Measurements from ENCODE around the gene DGUOK.
A peak's percentile ranks its signal among the peaks of the same experiment; 100 is the strongest.

The DGUOK gene

DNA sequence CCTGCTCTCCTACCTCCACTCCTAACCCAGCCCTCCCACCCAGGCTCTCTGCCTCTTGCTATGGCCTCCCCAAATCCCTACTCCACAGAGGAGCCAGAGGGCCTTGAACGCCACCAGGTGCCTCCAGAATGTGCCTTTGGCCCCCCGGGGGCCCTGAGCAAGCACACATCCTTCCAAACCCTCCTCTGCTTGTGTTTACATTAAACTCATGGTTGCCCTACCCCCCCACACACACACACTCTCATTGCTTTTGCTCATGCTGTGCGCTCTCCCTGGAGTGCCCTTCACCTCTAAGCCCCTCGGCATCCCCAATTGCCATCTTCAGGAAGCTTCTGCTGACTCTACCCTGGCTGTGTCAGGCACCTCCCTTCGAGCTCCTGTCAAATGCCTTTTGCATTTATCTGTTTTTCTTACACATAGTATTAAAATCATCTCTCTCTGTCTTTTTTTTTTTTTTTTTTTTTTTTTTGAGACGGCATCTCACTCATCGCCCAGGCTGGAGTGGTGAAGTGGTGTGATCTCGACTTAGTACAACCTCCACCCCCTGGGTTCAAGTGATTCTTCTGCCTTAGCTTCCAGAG, 41.8 kb downstream of the DGUOK start:
- H3K4me3 ChIP-seq (ENCODE audit: low read depth, low read length), result no peak overlapping the region
- DNase-seq (ENCODE audit: low read depth), result no peak
- TF ChIP-seq, protein P1, sequence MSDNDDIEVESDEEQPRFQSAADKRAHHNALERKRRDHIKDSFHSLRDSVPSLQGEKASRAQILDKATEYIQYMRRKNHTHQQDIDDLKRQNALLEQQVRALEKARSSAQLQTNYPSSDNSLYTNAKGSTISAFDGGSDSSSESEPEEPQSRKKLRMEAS (IDR thresholded peaks at IDR 0.05; ENCODE audit: low read depth, low read length), result no peak
- TF ChIP-seq POLR2A (IDR thresholded peaks at IDR 0.05; ENCODE audit: extremely low read depth, insufficient read length) (no peak), MYC (IDR thresholded peaks at IDR 0.05; ENCODE audit: low read depth, low read length) (no peak)
- TF ChIP-seq, protein P2, sequence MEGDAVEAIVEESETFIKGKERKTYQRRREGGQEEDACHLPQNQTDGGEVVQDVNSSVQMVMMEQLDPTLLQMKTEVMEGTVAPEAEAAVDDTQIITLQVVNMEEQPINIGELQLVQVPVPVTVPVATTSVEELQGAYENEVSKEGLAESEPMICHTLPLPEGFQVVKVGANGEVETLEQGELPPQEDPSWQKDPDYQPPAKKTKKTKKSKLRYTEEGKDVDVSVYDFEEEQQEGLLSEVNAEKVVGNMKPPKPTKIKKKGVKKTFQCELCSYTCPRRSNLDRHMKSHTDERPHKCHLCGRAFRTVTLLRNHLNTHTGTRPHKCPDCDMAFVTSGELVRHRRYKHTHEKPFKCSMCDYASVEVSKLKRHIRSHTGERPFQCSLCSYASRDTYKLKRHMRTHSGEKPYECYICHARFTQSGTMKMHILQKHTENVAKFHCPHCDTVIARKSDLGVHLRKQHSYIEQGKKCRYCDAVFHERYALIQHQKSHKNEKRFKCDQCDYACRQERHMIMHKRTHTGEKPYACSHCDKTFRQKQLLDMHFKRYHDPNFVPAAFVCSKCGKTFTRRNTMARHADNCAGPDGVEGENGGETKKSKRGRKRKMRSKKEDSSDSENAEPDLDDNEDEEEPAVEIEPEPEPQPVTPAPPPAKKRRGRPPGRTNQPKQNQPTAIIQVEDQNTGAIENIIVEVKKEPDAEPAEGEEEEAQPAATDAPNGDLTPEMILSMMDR (IDR thresholded peaks at IDR 0.05; ENCODE audit: low read depth, low read length), result no peak

DNA sequence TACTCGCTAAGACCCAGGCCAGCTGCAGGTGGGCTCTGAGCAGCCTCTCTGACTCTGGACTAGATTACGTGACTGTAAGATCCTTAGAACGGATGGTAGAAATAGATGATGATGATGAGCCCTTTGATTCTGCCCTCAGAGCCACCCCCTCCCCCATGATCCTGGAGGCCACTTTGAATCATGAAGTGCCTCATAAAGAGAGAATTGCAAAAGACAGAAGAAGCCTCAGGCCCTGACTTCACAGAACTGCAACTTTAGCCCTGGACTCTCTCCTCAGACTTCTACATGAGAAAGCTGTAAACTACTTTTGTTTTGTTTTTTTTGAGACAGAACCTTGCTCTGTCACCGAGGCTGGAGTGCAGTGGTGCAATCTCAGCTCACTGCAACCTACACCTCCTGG, 42.7 kb downstream of the DGUOK start:
- H3K4me3 ChIP-seq (ENCODE audit: low read depth, low read length), result no peak overlapping the region
- DNase-seq (ENCODE audit: low read depth), result peak; percentile 76
- TF ChIP-seq, protein P1 (IDR thresholded peaks at IDR 0.05; ENCODE audit: low read depth, low read length), result no peak
- TF ChIP-seq, protein P2 (IDR thresholded peaks at IDR 0.05; ENCODE audit: low read depth, low read length), result no peak
- TF ChIP-seq MYC (IDR thresholded peaks at IDR 0.05; ENCODE audit: low read depth, low read length) (no peak; the same call in 1 of the 2 replicates), POLR2A (IDR thresholded peaks at IDR 0.05; ENCODE audit: extremely low read depth, insufficient read length) (no peak)

DNA sequence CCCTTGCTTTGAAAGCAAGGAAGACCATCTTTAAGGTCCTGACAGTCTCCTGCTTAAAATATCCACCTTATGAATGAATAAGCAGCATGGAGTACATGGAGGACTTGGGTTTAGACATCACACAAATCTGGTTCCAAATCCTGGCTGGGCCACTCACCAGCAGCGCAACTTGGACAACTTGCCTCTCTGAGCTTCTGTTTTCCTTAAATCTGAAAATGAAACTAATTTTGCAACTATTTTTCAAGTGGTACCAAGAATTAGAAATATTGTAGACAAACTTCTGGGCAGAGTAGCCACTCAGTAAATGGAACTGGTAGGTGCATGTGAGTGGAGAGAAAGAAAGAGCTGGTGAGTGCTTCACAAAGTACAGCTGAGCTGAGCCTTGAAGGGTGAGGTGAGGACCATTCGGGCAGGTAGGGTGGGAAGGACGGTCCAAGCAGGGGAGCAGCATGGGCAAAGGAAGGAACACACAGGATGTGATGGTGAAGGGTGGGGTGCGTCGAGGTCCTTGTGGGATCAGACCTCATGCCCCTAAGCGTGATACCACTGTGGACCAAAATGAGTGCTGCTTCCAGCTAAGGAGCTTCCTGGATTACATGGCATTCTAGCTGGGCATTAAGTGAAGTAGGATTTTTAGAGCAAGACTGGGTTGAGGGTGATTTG, 43.6 kb downstream of the DGUOK start:
- TF ChIP-seq MYC (IDR thresholded peaks at IDR 0.05; ENCODE audit: low read depth, low read length) (no peak), POLR2A (IDR thresholded peaks at IDR 0.05; ENCODE audit: extremely low read depth, insufficient read length) (no peak)
- TF ChIP-seq, protein P2 (IDR thresholded peaks at IDR 0.05; ENCODE audit: low read depth, low read length), result no peak
- TF ChIP-seq, protein P1 (IDR thresholded peaks at IDR 0.05; ENCODE audit: low read depth, low read length), result no peak
- H3K4me3 ChIP-seq (ENCODE audit: low read depth, low read length), result peak overlapping the region; percentile 17
- DNase-seq (ENCODE audit: low read depth), result no peak

DNA sequence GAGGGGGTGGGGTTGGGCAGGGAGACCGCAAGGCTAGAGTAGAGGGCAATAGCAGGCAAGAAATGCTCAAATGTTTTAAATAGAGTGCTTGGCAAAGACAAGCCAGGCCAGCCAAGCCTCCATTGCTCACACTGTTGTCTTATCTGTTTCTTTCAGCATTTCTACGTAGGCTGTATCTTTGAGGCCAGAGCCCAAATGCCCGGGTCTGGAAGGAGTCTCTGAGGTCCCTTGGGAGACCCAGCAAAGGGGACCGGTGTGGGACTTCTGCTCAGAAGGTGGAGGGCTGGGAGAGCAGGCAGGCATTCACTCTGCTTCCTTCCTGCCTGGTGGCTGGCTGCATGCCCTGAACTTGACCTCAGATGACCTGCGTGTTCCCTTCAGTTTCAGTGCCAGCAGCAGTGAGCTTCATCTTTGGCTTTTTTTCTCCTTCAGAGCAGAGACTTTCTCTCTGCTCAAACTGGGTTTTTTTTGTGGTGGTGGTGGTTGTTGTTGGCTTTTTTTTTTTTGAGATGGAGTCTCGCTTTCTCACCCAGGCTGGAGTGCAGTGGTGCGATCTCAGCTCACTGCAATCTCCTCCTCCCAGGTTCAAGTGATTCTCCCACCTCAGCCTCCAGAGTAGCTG, 44.3 kb downstream of the DGUOK start:
- TF ChIP-seq, protein P2 (IDR thresholded peaks at IDR 0.05; ENCODE audit: low read depth, low read length), result no peak
- peak; percentile 56; the same call in 1 of the 2 replicates for TF ChIP-seq MYC (IDR thresholded peaks at IDR 0.05; ENCODE audit: low read depth, low read length)
- no peak for TF ChIP-seq POLR2A (IDR thresholded peaks at IDR 0.05; ENCODE audit: extremely low read depth, insufficient read length)
- TF ChIP-seq, protein P1 (IDR thresholded peaks at IDR 0.05; ENCODE audit: low read depth, low read length), result peak; percentile 63
- H3K4me3 ChIP-seq (ENCODE audit: low read depth, low read length), result peak overlapping the region; percentile 17
- peak; percentile 92 for DNase-seq (ENCODE audit: low read depth)

DNA sequence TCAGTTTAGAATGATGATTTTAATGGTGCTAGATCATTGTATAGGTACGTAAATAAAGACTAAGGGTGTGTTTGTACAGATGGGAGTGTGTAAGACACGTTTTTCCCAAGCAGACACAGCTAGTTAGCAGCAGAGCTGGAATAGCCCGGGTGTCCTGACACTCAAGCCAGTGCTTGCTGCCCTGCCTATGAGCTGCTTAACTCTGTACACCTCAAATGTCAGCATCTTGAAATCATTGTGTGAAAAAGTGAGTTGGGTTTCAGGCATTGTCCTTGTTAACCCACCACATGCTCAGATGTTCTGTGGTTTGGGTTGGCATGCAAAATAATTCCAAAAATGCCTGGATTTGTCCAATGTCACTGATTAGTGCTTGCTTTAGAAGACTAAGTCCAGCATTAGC, 45.0 kb downstream of the DGUOK start:
- TF ChIP-seq, protein P2 (IDR thresholded peaks at IDR 0.05; ENCODE audit: low read depth, low read length), result no peak
- TF ChIP-seq POLR2A (IDR thresholded peaks at IDR 0.05; ENCODE audit: extremely low read depth, insufficient read length) (no peak), MYC (IDR thresholded peaks at IDR 0.05; ENCODE audit: low read depth, low read length) (no peak)
- TF ChIP-seq, protein P1 (IDR thresholded peaks at IDR 0.05; ENCODE audit: low read depth, low read length), result no peak
- DNase-seq (ENCODE audit: low read depth), result no peak
- H3K4me3 ChIP-seq (ENCODE audit: low read depth, low read length), result no peak overlapping the region

Data from NB4 (cell line).